Measurements from ENCODE around the gene CCDC86. TPM values are rescaled to one million over a fixed set of nuclear protein-coding genes. Genes with fewer than 3 reads are reported as not detected.

Gene CCDC86
- total RNA-seq, 1 experiment from 2014 or later: 55.9 TPM

DNA sequence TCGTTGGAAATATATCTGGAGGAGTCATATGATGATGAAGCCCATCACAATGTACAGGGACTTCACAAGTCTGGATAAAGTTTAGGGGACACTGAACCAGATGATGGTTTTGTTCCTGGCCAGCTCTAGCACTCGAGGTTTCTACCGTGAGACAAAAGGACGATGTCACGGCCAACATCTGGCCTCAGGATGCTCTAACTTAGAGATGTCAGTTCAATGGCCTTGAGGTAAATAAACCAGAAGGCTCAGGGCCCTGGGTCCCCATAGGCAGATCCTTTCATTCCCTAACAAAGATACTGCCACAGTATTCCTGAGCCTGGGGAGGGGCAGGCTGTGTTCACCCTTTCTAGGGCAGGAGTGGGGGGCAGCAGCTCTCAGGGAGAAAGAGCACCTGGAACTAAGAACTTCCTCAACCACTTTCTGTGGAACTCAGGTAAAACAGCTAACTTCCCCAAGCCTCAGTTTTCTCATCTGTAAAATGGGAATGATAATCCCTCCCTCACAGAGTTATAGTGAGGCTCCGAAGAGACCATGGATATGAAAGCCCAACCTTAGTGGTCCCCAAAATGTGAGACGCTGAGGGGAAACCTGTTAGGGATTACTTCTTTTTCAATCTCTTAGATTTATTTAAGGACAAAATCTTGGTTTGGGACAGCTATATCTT, 38.5 kb upstream of the CCDC86 start:
- no TSS peak for BruUV-seq (replicated peaks)
- no peaks in the 10 kb centered on the region for H3K36me3 Mint-ChIP-seq (ENCODE audit: insufficient read depth, unreplicated experiment)
- H3K9me3 ChIP-seq: no peaks in the 10 kb centered on the region
- intact Hi-C loops (cut with micrococcal nuclease; ENCODE audit: unreplicated experiment): no loop called here
- no peaks in the 10 kb centered on the region for H3K9me3 Mint-ChIP-seq (ENCODE audit: unreplicated experiment)
- no peaks in the 10 kb centered on the region for H3K36me3 ChIP-seq (ENCODE audit: control insufficient read depth, insufficient read depth, low read length)
- H3K27ac Mint-ChIP-seq (ENCODE audit: unreplicated experiment): no peak overlapping the region
- H3K27me3 Mint-ChIP-seq (ENCODE audit: insufficient read depth, unreplicated experiment): peaks cover 13% of the 10 kb centered on the region
- DNase-seq: no peak
- TF ChIP-seq, protein P1, sequence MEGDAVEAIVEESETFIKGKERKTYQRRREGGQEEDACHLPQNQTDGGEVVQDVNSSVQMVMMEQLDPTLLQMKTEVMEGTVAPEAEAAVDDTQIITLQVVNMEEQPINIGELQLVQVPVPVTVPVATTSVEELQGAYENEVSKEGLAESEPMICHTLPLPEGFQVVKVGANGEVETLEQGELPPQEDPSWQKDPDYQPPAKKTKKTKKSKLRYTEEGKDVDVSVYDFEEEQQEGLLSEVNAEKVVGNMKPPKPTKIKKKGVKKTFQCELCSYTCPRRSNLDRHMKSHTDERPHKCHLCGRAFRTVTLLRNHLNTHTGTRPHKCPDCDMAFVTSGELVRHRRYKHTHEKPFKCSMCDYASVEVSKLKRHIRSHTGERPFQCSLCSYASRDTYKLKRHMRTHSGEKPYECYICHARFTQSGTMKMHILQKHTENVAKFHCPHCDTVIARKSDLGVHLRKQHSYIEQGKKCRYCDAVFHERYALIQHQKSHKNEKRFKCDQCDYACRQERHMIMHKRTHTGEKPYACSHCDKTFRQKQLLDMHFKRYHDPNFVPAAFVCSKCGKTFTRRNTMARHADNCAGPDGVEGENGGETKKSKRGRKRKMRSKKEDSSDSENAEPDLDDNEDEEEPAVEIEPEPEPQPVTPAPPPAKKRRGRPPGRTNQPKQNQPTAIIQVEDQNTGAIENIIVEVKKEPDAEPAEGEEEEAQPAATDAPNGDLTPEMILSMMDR (IDR thresholded peaks at IDR 0.05; ENCODE audit: insufficient read depth in 1 of 2, low read depth in 1 of 2, low read length in 1 of 2, severe bottlenecking in 1 of 2, unreplicated experiment in 1 of 2): no peak
- POLR2A ChIA-PET: no interaction called here
- no peaks in the 10 kb centered on the region for H3K4me1 Mint-ChIP-seq (ENCODE audit: low read depth, unreplicated experiment)
- H3K4me3 Mint-ChIP-seq (ENCODE audit: unreplicated experiment): no peak overlapping the region
- no peaks in the 10 kb centered on the region; the same call in 1 of the 2 replicates for H3K27me3 ChIP-seq (replicated peaks; ENCODE audit: control insufficient read depth, insufficient read depth, low read length)
- CTCF ChIA-PET: no interaction called here
- H3K4me3 ChIP-seq (ENCODE audit: low read depth, low read length): no peak overlapping the region
- H3K4me1 ChIP-seq: no peaks in the 10 kb centered on the region

DNA sequence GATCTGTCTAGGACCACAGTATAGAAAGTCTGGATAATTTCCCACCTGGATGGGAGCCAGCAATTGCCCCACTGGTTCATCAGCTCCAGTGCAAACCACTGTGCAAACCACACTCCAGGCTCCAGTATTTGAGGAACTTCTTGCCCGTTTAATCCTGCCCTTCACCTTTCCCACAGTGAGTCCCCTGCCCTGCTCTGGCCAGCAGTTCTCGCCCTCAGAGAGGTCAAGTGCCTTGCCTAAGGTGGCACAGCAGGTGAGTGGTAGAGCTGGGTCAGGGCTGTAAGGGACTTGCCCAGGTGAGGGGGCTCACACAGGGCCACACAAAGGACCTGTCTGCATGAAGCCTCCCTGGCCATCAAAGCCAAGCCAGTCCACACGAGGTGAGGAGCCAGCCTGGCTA, 32.7 kb upstream of the CCDC86 start:
- intact Hi-C loops (cut with micrococcal nuclease; ENCODE audit: unreplicated experiment): no loop called here
- TF ChIP-seq, protein P1 (IDR thresholded peaks at IDR 0.05; ENCODE audit: insufficient read depth in 1 of 2, low read depth in 1 of 2, low read length in 1 of 2, severe bottlenecking in 1 of 2, unreplicated experiment in 1 of 2): no peak

DNA sequence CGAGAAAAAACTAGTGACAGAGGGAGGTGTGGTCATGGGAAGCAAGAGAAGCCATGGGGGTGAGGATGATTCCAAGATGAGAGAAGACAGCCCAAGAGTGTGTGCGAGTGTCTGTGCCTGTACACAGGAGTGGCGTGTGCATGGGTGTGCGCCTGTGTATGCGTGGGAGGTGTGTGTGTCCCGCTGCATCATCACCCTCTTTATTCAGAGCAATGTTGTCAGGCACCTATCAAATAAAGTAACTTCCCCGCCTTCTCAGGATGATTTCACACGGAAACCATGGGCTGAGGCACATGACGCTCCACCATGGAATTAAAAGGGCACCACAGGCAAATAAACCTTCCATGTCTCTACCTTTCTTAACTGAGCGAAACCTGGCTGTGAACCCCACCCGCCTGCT, 32.2 kb upstream of the CCDC86 start:
- DNase-seq: no peak
- no peaks in the 10 kb centered on the region for H3K4me1 Mint-ChIP-seq (ENCODE audit: low read depth, unreplicated experiment)
- no TSS peak for BruUV-seq (replicated peaks)
- peaks cover 5% of the 10 kb centered on the region for H3K27me3 Mint-ChIP-seq (ENCODE audit: insufficient read depth, unreplicated experiment)
- Histone ChIP-seq H3K9me3 (no peaks in the 10 kb centered on the region), H3K36me3 (ENCODE audit: control insufficient read depth, insufficient read depth, low read length) (no peaks in the 10 kb centered on the region), H3K4me1 (no peaks in the 10 kb centered on the region), H3K4me3 (ENCODE audit: low read depth, low read length) (no peak overlapping the region), H3K27me3 (replicated peaks; ENCODE audit: control insufficient read depth, insufficient read depth, low read length) (no peaks in the 10 kb centered on the region)
- H3K36me3 Mint-ChIP-seq (ENCODE audit: insufficient read depth, unreplicated experiment): no peaks in the 10 kb centered on the region
- ChIA-PET POLR2A (no interaction called here), CTCF (no interaction called here)
- H3K9me3 Mint-ChIP-seq (ENCODE audit: unreplicated experiment): no peaks in the 10 kb centered on the region
- no peak overlapping the region for H3K4me3 Mint-ChIP-seq (ENCODE audit: unreplicated experiment)
- intact Hi-C loops (cut with micrococcal nuclease; ENCODE audit: unreplicated experiment): no loop called here
- TF ChIP-seq, protein P1 (IDR thresholded peaks at IDR 0.05; ENCODE audit: insufficient read depth in 1 of 2, low read depth in 1 of 2, low read length in 1 of 2, severe bottlenecking in 1 of 2, unreplicated experiment in 1 of 2): no peak
- no peak overlapping the region for H3K27ac Mint-ChIP-seq (ENCODE audit: unreplicated experiment)

More for the DNA sequence above, 32.7 kb upstream of the CCDC86 start:
- BruUV-seq (replicated peaks): no TSS peak
- no peaks in the 10 kb centered on the region for H3K36me3 ChIP-seq (ENCODE audit: control insufficient read depth, insufficient read depth, low read length)
- no peaks in the 10 kb centered on the region for H3K4me1 ChIP-seq
- ChIA-PET POLR2A (no interaction called here), CTCF (no interaction called here)
- Mint-ChIP-seq H3K4me3 (ENCODE audit: unreplicated experiment) (no peak overlapping the region), H3K27ac (ENCODE audit: unreplicated experiment) (no peak overlapping the region), H3K9me3 (ENCODE audit: unreplicated experiment) (no peaks in the 10 kb centered on the region), H3K27me3 (ENCODE audit: insufficient read depth, unreplicated experiment) (peaks cover 5% of the 10 kb centered on the region), H3K4me1 (ENCODE audit: low read depth, unreplicated experiment) (no peaks in the 10 kb centered on the region), H3K36me3 (ENCODE audit: insufficient read depth, unreplicated experiment) (no peaks in the 10 kb centered on the region)
- DNase-seq: no peak
- no peaks in the 10 kb centered on the region for H3K27me3 ChIP-seq (replicated peaks; ENCODE audit: control insufficient read depth, insufficient read depth, low read length)
- H3K4me3 ChIP-seq (ENCODE audit: low read depth, low read length): no peak overlapping the region
- H3K9me3 ChIP-seq: no peaks in the 10 kb centered on the region

All from Caco-2 (cell line).